Fibroblast of the aortic adventitia (primary cell): ENCODE data around the gene SLC15A3. TPM values are rescaled to one million over a fixed set of nuclear protein-coding genes. Genes with fewer than 3 reads are reported as not detected.
A peak's percentile ranks its signal among the peaks of the same experiment; 100 is the strongest.

Experiments used
- DNase-seq: peaks from one replicate; pipeline ENCODE4 v3.0.0-alpha.2; 2010; ENCODE audit warnings: low read depth
- H3K4me3 ChIP-seq: 2 replicates; pipeline ENCODE4 v1.5.1; 2011; ENCODE audit warnings: low read depth, mild to moderate bottlenecking, control low read depth, low read length, moderate library complexity
- total RNA-seq: library from RNA; depleted of rRNA; stranded (reverse); fragments of >200 nt; gene quantifications from 2 replicates; pipeline ENCODE4 v1.2.3, GENCODE V29; 2012; ENCODE audit warnings: low replicate concordance
- TF ChIP-seq, protein P1 (sequence below): IDR thresholded peaks from 2 replicates; pipeline ENCODE4 v1.5.1; 2011; ENCODE audit warnings: mild to moderate bottlenecking, low read length, control low read depth, inconsistent platforms; ENCODE audit not compliant: insufficient read depth

The SLC15A3 gene
- total RNA-seq, 1 donor, result 6.8 TPM

GRCh38 chr11:60955571-60955970, 3.6 kb upstream of the SLC15A3 start:
- DNase-seq, result no peak
- no peak overlapping the region for H3K4me3 ChIP-seq
- TF ChIP-seq, protein P1, sequence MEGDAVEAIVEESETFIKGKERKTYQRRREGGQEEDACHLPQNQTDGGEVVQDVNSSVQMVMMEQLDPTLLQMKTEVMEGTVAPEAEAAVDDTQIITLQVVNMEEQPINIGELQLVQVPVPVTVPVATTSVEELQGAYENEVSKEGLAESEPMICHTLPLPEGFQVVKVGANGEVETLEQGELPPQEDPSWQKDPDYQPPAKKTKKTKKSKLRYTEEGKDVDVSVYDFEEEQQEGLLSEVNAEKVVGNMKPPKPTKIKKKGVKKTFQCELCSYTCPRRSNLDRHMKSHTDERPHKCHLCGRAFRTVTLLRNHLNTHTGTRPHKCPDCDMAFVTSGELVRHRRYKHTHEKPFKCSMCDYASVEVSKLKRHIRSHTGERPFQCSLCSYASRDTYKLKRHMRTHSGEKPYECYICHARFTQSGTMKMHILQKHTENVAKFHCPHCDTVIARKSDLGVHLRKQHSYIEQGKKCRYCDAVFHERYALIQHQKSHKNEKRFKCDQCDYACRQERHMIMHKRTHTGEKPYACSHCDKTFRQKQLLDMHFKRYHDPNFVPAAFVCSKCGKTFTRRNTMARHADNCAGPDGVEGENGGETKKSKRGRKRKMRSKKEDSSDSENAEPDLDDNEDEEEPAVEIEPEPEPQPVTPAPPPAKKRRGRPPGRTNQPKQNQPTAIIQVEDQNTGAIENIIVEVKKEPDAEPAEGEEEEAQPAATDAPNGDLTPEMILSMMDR, result no peak

- H3K4me3 ChIP-seq, result no peak overlapping the region
- DNase-seq, result no peak
- TF ChIP-seq, protein P1, result no peak
Measured at GRCh38 chr11:60954421-60954820, 2.4 kb upstream of the SLC15A3 start.

DNA sequence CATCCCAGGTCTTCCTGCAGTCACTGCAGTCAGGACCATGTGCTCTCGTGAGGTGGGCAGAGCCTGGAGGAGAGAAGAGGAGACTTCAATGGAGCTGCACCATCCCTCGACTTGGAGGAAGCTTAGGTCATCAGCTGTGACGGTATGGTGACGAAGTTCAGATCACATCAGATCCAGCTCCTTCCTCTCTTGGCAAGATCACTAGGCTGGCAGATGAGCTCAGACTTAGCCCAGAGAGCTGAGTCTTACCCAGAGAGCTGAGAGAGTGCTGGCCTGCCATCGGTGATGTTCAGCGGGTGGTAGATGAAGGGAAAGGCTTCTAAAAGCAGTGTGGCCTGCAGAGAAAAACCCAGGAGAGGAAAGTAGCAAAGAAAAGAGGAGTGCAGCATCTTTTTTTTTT, 1.8 kb upstream of the SLC15A3 start:
- DNase-seq, result peak; percentile 56
- TF ChIP-seq, protein P1, result no peak
- no peak overlapping the region for H3K4me3 ChIP-seq

GRCh38 chr11:60952742-60953170, 780 bp upstream of the SLC15A3 start:
- TF ChIP-seq, protein P1, result no peak
- no peak for DNase-seq
- H3K4me3 ChIP-seq, result peak overlapping the region; percentile 32

GRCh38 chr11:60951606-60951903, 421 bp downstream of the SLC15A3 start:
- H3K4me3 ChIP-seq, result peak overlapping the region; percentile 32
- DNase-seq, result no peak
- TF ChIP-seq, protein P1, result no peak

- no peak for DNase-seq
- peak overlapping the region; percentile 48 for H3K4me3 ChIP-seq
- TF ChIP-seq, protein P1, result no peak
Measured at GRCh38 chr11:60950933-60951605, 907 bp downstream of the SLC15A3 start.

DNA sequence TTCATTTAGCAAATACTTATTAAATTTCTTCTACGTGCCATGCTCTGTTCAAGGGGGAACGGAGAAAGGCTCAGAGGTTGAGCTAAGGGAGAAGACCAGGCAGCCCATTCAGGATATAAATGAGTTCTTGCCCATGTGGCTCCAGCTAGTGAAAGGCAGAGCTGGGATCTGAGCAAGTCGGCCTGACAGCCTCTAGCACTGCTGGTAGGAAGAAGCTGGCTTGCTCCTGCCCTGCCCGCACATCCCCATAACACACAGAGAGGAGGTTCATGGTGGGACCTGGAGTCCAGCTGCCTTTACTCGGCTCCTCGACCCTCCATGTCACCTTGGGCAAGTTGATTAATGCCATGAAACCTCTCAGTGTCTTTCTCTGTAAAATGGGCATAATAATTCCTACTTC, 2.0 kb downstream of the SLC15A3 start:
- TF ChIP-seq, protein P1, result no peak
- no peak for DNase-seq
- peak overlapping the region; percentile 31 for H3K4me3 ChIP-seq
